Retinal pigment epithelial cell (primary cell): ENCODE measurements around the gene WWOX.

ENCODE experiments used
- DNase-seq: peaks from one replicate; pipeline ENCODE4 v3.0.0-alpha.2; 2010; ENCODE audit warnings: low read depth
- H3K4me3 ChIP-seq: 2 replicates; pipeline ENCODE4 v1.5.1; 2011; ENCODE audit warnings: mild to moderate bottlenecking, low read length, control low read depth, moderate library complexity
- TF ChIP-seq, protein P1 (sequence below): conservative IDR thresholded peaks from 2 replicates; pipeline ENCODE4 v1.5.1; 2011; ENCODE audit warnings: low read depth, low read length, control low read depth, inconsistent platforms

The WWOX gene

DNA sequence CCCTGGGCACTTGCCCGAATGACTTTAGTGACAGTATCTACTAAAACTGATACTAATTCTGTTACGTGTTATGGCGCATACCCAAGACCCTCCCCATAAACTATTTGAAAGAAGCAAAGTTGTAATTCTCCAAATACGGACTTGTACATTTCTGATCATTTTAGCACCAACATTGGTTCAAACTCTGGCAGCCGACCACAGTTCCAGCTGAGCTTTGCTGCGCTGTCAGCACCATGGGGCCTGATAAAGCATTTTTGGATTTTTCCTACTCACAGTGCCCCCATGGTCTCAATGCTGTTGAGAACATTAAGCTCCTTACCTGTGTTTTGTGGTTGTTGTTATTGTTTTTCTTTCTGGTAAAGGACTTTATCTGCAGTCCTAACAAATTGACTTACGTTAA, 1040.3 kb downstream of the WWOX start:
- H3K4me3 ChIP-seq: no peak overlapping the region
- TF ChIP-seq, protein P1, sequence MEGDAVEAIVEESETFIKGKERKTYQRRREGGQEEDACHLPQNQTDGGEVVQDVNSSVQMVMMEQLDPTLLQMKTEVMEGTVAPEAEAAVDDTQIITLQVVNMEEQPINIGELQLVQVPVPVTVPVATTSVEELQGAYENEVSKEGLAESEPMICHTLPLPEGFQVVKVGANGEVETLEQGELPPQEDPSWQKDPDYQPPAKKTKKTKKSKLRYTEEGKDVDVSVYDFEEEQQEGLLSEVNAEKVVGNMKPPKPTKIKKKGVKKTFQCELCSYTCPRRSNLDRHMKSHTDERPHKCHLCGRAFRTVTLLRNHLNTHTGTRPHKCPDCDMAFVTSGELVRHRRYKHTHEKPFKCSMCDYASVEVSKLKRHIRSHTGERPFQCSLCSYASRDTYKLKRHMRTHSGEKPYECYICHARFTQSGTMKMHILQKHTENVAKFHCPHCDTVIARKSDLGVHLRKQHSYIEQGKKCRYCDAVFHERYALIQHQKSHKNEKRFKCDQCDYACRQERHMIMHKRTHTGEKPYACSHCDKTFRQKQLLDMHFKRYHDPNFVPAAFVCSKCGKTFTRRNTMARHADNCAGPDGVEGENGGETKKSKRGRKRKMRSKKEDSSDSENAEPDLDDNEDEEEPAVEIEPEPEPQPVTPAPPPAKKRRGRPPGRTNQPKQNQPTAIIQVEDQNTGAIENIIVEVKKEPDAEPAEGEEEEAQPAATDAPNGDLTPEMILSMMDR: no peak
- no peak for DNase-seq

DNA sequence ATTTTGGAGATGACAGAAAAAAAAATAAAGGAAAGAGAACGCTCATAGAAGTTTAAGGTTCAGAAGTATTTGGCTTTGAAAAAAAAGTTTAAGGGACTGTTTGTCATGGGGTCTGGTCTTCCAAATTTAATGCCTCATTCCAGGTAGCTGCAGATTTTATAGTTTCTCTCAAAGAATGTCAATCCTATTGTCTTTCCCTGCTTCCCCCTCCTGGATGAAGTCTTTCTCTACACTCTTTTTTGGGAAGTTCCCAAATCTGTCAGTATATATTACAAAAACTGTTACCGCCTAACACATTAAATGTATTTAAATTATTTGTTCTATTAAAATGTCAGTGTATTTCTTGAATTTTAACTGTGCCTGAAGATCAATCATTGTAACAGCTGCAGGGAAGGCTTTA, 1043.6 kb downstream of the WWOX start:
- no peak overlapping the region for H3K4me3 ChIP-seq
- DNase-seq: no peak
- TF ChIP-seq, protein P1: no peak

DNA sequence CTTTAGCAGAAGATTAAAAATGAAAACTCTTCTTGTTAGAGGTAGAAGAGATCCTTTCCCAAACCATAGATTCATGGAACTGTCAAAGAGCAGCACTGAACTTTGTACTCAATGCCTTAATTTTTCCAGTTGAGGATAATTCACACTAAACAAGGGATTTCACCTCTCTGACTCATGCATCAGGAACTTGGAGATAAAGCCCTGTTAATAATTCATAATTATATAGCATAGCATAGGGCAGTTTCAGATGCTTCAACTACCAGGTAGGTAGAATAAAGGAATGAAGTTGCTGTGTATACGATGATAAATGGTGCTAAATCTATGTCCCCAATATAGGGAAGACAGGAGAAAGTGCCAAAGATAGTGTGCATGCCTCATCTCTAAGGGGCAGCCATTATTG, 1050.7 kb downstream of the WWOX start:
- TF ChIP-seq, protein P1: no peak
- H3K4me3 ChIP-seq: no peak overlapping the region
- no peak for DNase-seq

DNA sequence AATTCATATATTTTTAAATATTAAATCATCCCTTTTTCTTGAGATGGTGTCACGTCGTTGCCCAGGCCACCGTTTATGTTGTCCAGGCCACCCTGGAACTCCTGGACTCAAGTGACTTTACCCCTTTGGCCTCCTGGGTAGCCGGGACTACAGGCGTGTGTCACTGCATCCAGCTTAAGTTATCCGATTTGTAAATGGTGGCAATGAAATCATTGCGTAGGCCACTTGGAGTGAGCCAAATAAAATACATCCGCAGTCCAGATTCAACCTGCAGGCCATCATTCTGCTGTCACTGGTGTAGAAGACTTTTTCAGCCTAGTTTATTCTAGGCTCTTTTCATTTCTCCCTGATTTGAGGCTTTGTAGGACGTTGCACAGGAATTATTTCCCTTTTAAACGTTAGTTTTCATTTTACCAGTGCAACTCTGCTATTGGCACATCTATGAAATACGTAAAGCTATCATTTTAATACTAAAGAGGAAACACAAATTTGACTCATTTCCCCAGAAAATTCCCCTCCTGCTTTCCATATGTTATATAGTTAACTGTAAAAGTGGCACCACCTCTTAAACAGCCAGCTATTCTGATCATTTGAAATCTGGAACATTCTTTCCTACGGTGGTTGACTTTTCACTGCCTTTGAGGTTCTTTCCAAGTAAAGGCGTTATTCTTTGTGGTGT, 1051.3 kb downstream of the WWOX start:
- H3K4me3 ChIP-seq: no peak overlapping the region
- TF ChIP-seq, protein P1: no peak
- DNase-seq: no peak

DNA sequence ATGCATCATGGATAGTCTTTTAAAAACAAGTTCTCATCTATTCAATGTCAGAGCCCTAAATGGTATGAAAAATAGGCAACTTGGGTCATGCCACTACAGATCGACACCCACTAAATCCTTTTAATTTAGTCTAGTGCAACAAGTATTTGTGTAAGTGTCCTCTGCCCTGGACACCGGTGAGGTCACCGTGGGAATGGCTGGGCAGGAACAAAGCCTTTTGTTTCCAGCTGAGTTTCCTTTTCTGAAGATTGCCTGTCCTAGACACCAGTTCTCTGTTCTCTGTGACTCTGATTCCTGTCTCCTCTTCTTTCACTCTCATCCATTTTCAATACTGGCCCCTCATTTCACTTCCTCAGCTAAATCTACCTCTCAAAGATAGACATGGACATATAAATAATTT, 1054.6 kb downstream of the WWOX start:
- TF ChIP-seq, protein P1: no peak
- DNase-seq: no peak
- H3K4me3 ChIP-seq: no peak overlapping the region

DNA sequence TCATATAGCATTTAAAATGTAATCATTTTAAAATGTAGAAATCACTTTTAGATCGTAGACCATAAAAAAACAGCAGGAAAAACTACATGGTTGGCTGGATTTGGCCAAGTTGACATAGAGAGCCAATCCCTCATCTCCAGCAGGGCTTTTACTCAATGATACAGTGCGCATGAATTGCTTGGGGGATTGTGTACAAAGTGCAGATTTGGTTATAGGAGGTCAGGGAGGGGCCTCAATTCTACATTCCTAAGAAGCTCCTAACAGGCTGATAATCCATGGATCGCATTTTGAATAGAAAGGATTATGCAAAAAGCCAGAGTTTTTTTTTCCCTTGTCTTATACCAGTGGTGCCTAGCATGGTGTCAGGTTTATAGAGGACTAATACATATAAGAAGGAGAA, 1056.0 kb downstream of the WWOX start:
- TF ChIP-seq, protein P1: no peak
- no peak overlapping the region for H3K4me3 ChIP-seq
- no peak for DNase-seq

DNA sequence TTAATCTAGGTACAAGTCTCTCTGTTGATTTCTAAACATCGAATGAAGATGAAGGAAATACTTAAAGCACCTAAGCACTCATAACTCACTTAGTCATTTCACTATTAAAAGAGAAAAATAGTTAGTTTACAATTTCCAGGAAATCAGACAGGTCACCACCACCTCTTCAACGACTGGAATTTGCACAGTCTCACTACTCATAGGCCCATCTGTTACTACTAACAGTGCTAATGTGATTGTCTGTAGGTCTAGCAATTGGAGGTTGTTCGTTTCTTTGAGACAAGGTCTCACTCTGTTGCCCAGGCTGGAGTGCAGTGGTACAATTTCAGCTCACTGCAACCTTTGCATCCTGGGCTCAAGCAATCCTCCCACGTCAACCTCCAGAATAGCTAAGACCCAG, 1056.5 kb downstream of the WWOX start:
- TF ChIP-seq, protein P1: no peak
- no peak for DNase-seq

More for the DNA sequence above, 1056.5 kb downstream of the WWOX start:
- no peak overlapping the region for H3K4me3 ChIP-seq
